Neural progenitor cell (in vitro differentiated cells): ENCODE results near the gene EYA4. TPM values are rescaled to one million over a fixed set of nuclear protein-coding genes. Genes with fewer than 3 reads are reported as not detected.
A peak's percentile ranks its signal among the peaks of the same experiment; 100 is the strongest.

Source experiments
- DNase-seq: peaks from one replicate; pipeline ENCODE4 v3.0.0-alpha.2; 2016; ENCODE audit warnings: low spot score
- H2AFZ ChIP-seq: fragments of 200-600 bp; sonication (generic); replicated peaks from 2 replicates; pipeline ENCODE4 v1.6.1; 2016; ENCODE audit warnings: antibody characterized with exemption
- H3F3A ChIP-seq: fragments of 200-600 bp; sonication (generic); 2 replicates; pipeline ENCODE4 v1.6.1; 2016; ENCODE audit warnings: antibody characterized with exemption, low read depth
- H3K27ac ChIP-seq: fragments of 200-600 bp; sonication (generic); 2 replicates; pipeline ENCODE4 v1.5.1; 2016; ENCODE audit warnings: mild to moderate bottlenecking
- H3K27me3 ChIP-seq: fragments of 200-600 bp; sonication (generic); 2 replicates; pipeline ENCODE4 v1.6.1; 2016; ENCODE audit warnings: mild to moderate bottlenecking, moderate library complexity
- H3K36me3 ChIP-seq: fragments of 200-600 bp; sonication (generic); 2 replicates; pipeline ENCODE4 v1.5.1; 2016
- H3K4me1 ChIP-seq: fragments of 200-600 bp; sonication (generic); 2 replicates; pipeline ENCODE4 v1.6.1; 2016; ENCODE audit warnings: mixed run types
- H3K4me2 ChIP-seq: fragments of 200-600 bp; sonication (generic); 2 replicates; pipeline ENCODE4 v1.6.1; 2016
- H3K4me3 ChIP-seq: fragments of 200-600 bp; sonication (generic); 2 replicates; pipeline ENCODE4 v1.5.1; 2016
- H3K79me2 ChIP-seq: fragments of 200-600 bp; sonication (generic); 2 replicates; pipeline ENCODE4 v1.6.1; 2016; ENCODE audit warnings: low read depth
- H3K9ac ChIP-seq: fragments of 200-600 bp; sonication (generic); 2 replicates; pipeline ENCODE4 v1.6.1; 2016
- H3K9me3 ChIP-seq: fragments of 200-600 bp; sonication (generic); 2 replicates; pipeline ENCODE4 v1.5.1; 2016; ENCODE audit warnings: low read depth
- H4K20me1 ChIP-seq: fragments of 200-600 bp; sonication (generic); 2 replicates; pipeline ENCODE4 v1.6.1; 2016; ENCODE audit warnings: low read depth
- H3K27ac Mint-ChIP-seq: 3 replicates; pipeline ENCODE4 v1.8.0; 2021; ENCODE audit warnings: mixed read lengths
- H3K27me3 Mint-ChIP-seq: 2 replicates; pipeline ENCODE4 v1.8.0; 2022; ENCODE audit warnings: low read depth, mild to moderate bottlenecking, inconsistent platforms, moderate library complexity, mixed read lengths; ENCODE audit not compliant: insufficient read depth
- H3K36me3 Mint-ChIP-seq: 3 replicates; pipeline ENCODE4 v1.8.0; 2021; ENCODE audit warnings: mixed read lengths
- H3K4me1 Mint-ChIP-seq: 3 replicates; pipeline ENCODE4 v1.8.0; 2021; ENCODE audit warnings: mixed read lengths
- H3K4me3 Mint-ChIP-seq: 3 replicates; pipeline ENCODE4 v1.8.0; 2021; ENCODE audit warnings: mild to moderate bottlenecking, moderate library complexity, mixed read lengths
- H3K9me3 Mint-ChIP-seq: 3 replicates; pipeline ENCODE4 v1.8.0; 2020; ENCODE audit warnings: mixed read lengths
- EZH2 ChIP-seq: fragments of 200-600 bp; sonication (generic); IDR thresholded peaks from 2 replicates; pipeline ENCODE4 v1.6.1; 2017; ENCODE audit warnings: antibody characterized with exemption, mild to moderate bottlenecking, moderate library complexity
- EZH2phosphoT487 ChIP-seq: fragments of 200-600 bp; sonication (generic); IDR thresholded peaks from 2 replicates; pipeline ENCODE4 v1.6.1; 2017; ENCODE audit warnings: antibody characterized with exemption
- total RNA-seq: library from RNA; depleted of rRNA; stranded (reverse); fragments of >200 nt; gene quantifications from 2 replicates; pipeline ENCODE4 v1.2.3, GENCODE V29; 2015; ENCODE audit warnings: low replicate concordance
- TF ChIP-seq, protein P1 (sequence below): fragments of 200-600 bp; sonication (generic); IDR thresholded peaks from 2 replicates; pipeline ENCODE4 v1.5.1; 2017; ENCODE audit warnings: antibody characterized with exemption, mild to moderate bottlenecking

EYA4 gene
- total RNA-seq, 1 donor from 2014 or later: 2.4 TPM

DNA sequence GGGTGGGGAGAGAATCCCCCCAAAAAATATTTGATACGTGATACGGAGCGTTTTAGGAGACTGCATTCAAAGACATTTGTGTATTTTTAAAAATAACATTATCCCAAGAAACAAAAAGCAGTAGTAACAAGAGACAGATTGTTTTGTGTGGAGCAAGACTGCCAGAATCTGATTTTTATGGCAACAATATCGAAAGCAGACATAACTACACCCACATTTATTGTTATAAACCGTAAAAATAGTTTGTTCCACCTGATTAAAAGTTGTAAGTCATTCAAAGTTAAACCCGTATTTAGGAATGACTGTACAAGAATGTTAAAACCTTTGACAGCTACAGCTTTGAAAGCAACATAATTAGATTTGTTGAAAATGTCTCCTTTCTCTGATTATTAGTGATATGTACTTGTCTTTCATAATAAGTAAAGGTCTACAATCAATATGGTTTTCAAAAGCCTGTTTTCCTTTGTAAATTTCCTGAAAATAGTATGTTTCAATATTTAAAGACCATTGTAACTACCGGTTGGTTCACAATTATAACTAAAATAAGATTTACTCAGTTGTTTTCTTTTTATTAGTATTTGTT, 2.7 kb downstream of the EYA4 start:
- H3K27me3 Mint-ChIP-seq: peaks cover 40% of the 10 kb centered on the region
- no peaks in the 10 kb centered on the region for H3K9me3 Mint-ChIP-seq

DNA sequence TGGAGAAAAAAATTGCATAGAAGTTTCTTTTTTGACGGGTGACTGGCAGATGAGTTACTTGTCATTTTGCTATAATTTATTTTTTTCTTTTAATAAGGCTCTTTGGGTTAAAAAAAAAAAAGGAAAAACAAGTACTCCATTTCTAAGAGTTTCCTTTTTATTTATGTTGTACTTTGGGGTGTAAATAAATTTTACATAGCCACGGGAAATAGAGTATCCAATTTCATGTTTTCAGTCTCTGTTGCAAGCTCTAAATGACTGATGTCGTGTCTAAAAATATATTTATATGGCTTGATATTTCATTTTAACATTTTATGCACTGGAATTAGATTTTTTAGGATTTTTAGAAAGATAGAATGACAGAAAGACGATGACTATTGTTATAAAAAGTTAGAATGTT, 3.4 kb downstream of the EYA4 start:
- Histone ChIP-seq H3K79me2 (no peaks in the 10 kb centered on the region), H3K9ac (no peak overlapping the region), H3K27me3 (peaks cover 84% of the 10 kb centered on the region), H3F3A (peaks cover 36% of the 10 kb centered on the region), H3K4me1 (peaks cover 19% of the 10 kb centered on the region), H3K4me3 (no peak overlapping the region), H3K27ac (no peak overlapping the region), H3K4me2 (no peak overlapping the region), H4K20me1 (peaks cover 25% of the 10 kb centered on the region), H3K9me3 (no peaks in the 10 kb centered on the region), H3K36me3 (no peaks in the 10 kb centered on the region), H2AFZ (no peak overlapping the region)
- Mint-ChIP-seq H3K4me3 (no peak overlapping the region), H3K36me3 (no peaks in the 10 kb centered on the region), H3K27me3 (peaks cover 37% of the 10 kb centered on the region), H3K27ac (no peak overlapping the region), H3K9me3 (no peaks in the 10 kb centered on the region), H3K4me1 (peaks cover 22% of the 10 kb centered on the region)
- no peak for DNase-seq
- no peak for TF ChIP-seq EZH2
- TF ChIP-seq, protein P1, sequence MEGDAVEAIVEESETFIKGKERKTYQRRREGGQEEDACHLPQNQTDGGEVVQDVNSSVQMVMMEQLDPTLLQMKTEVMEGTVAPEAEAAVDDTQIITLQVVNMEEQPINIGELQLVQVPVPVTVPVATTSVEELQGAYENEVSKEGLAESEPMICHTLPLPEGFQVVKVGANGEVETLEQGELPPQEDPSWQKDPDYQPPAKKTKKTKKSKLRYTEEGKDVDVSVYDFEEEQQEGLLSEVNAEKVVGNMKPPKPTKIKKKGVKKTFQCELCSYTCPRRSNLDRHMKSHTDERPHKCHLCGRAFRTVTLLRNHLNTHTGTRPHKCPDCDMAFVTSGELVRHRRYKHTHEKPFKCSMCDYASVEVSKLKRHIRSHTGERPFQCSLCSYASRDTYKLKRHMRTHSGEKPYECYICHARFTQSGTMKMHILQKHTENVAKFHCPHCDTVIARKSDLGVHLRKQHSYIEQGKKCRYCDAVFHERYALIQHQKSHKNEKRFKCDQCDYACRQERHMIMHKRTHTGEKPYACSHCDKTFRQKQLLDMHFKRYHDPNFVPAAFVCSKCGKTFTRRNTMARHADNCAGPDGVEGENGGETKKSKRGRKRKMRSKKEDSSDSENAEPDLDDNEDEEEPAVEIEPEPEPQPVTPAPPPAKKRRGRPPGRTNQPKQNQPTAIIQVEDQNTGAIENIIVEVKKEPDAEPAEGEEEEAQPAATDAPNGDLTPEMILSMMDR: no peak
- TF ChIP-seq EZH2phosphoT487: no peak

More for the DNA sequence above, 2.7 kb downstream of the EYA4 start:
- H3K9ac ChIP-seq: no peak overlapping the region
- Mint-ChIP-seq H3K4me1 (peaks cover 22% of the 10 kb centered on the region), H3K36me3 (no peaks in the 10 kb centered on the region), H3K27ac (no peak overlapping the region), H3K4me3 (no peak overlapping the region)
- peak overlapping the region; percentile 88 for H3K4me2 ChIP-seq
- peaks cover 19% of the 10 kb centered on the region for H3K4me1 ChIP-seq
- no peak overlapping the region for H3K4me3 ChIP-seq
- peaks cover 36% of the 10 kb centered on the region for H3F3A ChIP-seq
- TF ChIP-seq, protein P1: no peak
- TF ChIP-seq EZH2 (no peak), EZH2phosphoT487 (no peak)
- no peaks in the 10 kb centered on the region for H3K79me2 ChIP-seq
- no peak overlapping the region for H3K27ac ChIP-seq
- H3K36me3 ChIP-seq: no peaks in the 10 kb centered on the region
- no peak for DNase-seq
- H3K9me3 ChIP-seq: no peaks in the 10 kb centered on the region
- H2AFZ ChIP-seq: no peak overlapping the region
- peaks cover 25% of the 10 kb centered on the region for H4K20me1 ChIP-seq
- H3K27me3 ChIP-seq: peaks cover 91% of the 10 kb centered on the region

DNA sequence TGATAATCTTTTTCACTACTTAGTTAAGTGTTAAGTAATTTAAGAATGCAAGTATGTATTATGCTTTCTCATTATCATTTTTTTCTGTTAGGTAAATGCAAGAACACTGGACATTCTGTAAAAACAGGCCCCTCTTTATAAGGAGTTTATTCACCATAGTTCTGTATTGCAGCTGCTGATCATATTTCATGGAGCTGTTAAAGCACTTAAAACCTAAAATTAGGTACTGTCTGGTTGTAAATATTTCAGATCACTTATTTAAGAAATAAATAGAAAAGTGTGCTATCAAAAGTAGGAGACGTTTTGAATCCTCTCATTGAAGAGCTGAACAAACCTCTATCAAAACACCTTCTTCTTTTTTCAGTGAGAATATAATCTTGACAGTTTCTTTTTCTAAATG, 3.9 kb downstream of the EYA4 start:
- Histone ChIP-seq H3K9me3 (no peaks in the 10 kb centered on the region), H4K20me1 (peaks cover 25% of the 10 kb centered on the region), H3K27me3 (peaks cover 79% of the 10 kb centered on the region), H3K36me3 (no peaks in the 10 kb centered on the region), H3K4me3 (no peak overlapping the region), H3K4me1 (peaks cover 19% of the 10 kb centered on the region), H2AFZ (no peak overlapping the region), H3K4me2 (no peak overlapping the region), H3K79me2 (no peaks in the 10 kb centered on the region), H3F3A (peaks cover 35% of the 10 kb centered on the region), H3K9ac (no peak overlapping the region), H3K27ac (no peak overlapping the region)
- H3K4me3 Mint-ChIP-seq: no peak overlapping the region
- peaks cover 22% of the 10 kb centered on the region for H3K4me1 Mint-ChIP-seq
- no peak for DNase-seq
- no peaks in the 10 kb centered on the region for H3K9me3 Mint-ChIP-seq
- no peaks in the 10 kb centered on the region for H3K36me3 Mint-ChIP-seq
- H3K27me3 Mint-ChIP-seq: peaks cover 35% of the 10 kb centered on the region
- H3K27ac Mint-ChIP-seq: no peak overlapping the region
- TF ChIP-seq EZH2phosphoT487: no peak
- no peak for TF ChIP-seq EZH2
- TF ChIP-seq, protein P1: no peak
